Loucy (cell line): ENCODE data around the gene TPSD1.
"Not testable (repeated sequence)": the region's sequence is repeated elsewhere in the genome, so short reads cannot be mapped to it uniquely, and the experiment has no call there.

Experiments used
- H2AFZ ChIP-seq: fragments of 200-600 bp; sonication (generic); 2 replicates; pipeline ENCODE4 v1.6.0; 2016; ENCODE audit warnings: antibody characterized with exemption, mild to moderate bottlenecking, low read length, moderate library complexity
- H3F3A ChIP-seq: fragments of 200-600 bp; 2 replicates; pipeline ENCODE4 v1.6.0; 2016; ENCODE audit warnings: antibody characterized with exemption, low read depth, mild to moderate bottlenecking
- H3K27me3 ChIP-seq: fragments of 200-600 bp; sonication (generic); 2 replicates; pipeline ENCODE4 v1.6.1; 2014; ENCODE audit warnings: low read length, mild to moderate bottlenecking; ENCODE audit not compliant: insufficient read depth, poor library complexity, severe bottlenecking
- H3K36me3 ChIP-seq: fragments of 200-600 bp; sonication (generic); 2 replicates; pipeline ENCODE4 v1.6.1; 2016; ENCODE audit warnings: low read length; ENCODE audit not compliant: insufficient read depth
- H3K4me1 ChIP-seq: fragments of 200-600 bp; sonication (generic); 2 replicates; pipeline ENCODE4 v1.5.1; 2014; ENCODE audit warnings: low read length, mild to moderate bottlenecking; ENCODE audit not compliant: insufficient read depth, poor library complexity, severe bottlenecking
- H3K4me2 ChIP-seq: fragments of 200-600 bp; sonication (generic); 2 replicates; pipeline ENCODE4 v1.6.0; 2014; ENCODE audit warnings: antibody characterized with exemption, low read length, low read depth, mild to moderate bottlenecking; ENCODE audit not compliant: poor library complexity, severe bottlenecking
- H3K4me3 ChIP-seq: fragments of 200-600 bp; sonication (generic); 2 replicates; pipeline ENCODE4 v1.5.1; 2014; ENCODE audit warnings: low read length, mild to moderate bottlenecking, mixed read lengths; ENCODE audit not compliant: poor library complexity, severe bottlenecking
- H3K79me2 ChIP-seq: fragments of 200-600 bp; sonication (generic); 2 replicates; pipeline ENCODE4 v1.6.1; 2014; ENCODE audit warnings: low read length; ENCODE audit not compliant: insufficient read depth
- H3K9ac ChIP-seq: fragments of 200-600 bp; sonication (generic); 2 replicates; pipeline ENCODE4 v1.6.0; 2014; ENCODE audit warnings: mild to moderate bottlenecking, low read depth, low read length, moderate library complexity; ENCODE audit not compliant: poor library complexity, severe bottlenecking
- H3K9me2 ChIP-seq: fragments of 200-600 bp; sonication (generic); replicated peaks from 2 replicates; pipeline ENCODE4 v1.6.1; 2016; ENCODE audit warnings: low read depth, low read length, mixed read lengths
- H3K9me3 ChIP-seq: fragments of 200-600 bp; sonication (generic); 2 replicates; pipeline ENCODE4 v1.6.1; 2014; ENCODE audit warnings: mild to moderate bottlenecking, antibody characterized with exemption, low read length, low read depth; ENCODE audit not compliant: insufficient read depth
- H4K20me1 ChIP-seq: fragments of 200-600 bp; sonication (generic); 2 replicates; pipeline ENCODE4 v1.6.0; 2014; ENCODE audit warnings: antibody characterized with exemption, low read length, mild to moderate bottlenecking; ENCODE audit not compliant: insufficient read depth, poor library complexity, severe bottlenecking
- EZH2phosphoT487 ChIP-seq: fragments of 200-600 bp; IDR thresholded peaks from 2 replicates; pipeline ENCODE4 v1.6.1; 2018; ENCODE audit warnings: antibody characterized with exemption, mild to moderate bottlenecking, moderate library complexity, borderline replicate concordance
- TF ChIP-seq, protein P1 (sequence below): fragments of 200-600 bp; sonication (generic); conservative IDR thresholded peaks from 2 replicates; pipeline ENCODE4 v1.5.1; 2014; ENCODE audit warnings: mild to moderate bottlenecking, antibody characterized with exemption, low read length

Gene TPSD1

GRCh38 chr16:1255276-1256122 is at the start of gene TPSD1:
Gene TPSD1 (plus strand): TSS chr16:1256069. CDS start chr16:1256281, 212 bp downstream.
- not testable (repeated sequence) for H3K9me3 ChIP-seq, H3F3A ChIP-seq

DNA sequence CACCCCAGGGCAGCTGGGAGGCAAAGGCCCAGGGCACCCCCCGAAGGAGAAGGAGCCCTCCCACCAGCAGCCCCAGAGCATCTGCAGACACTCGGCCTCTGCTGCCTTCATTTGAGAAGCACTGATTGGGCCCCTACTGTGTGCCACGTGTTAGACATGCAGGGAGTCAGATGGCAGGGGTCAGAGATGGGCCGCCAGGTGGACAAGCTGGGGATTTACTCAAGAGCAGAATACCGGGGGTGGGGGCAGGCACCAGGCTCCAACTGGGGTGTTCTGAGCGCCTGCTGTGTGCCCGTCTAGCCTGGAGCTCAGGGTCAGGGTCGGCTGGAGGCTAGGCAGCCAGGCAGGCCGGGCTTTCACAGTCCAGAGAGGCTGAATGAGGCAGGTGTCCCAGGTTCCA is 49.5 kb upstream of the TPSD1 start:
- no peaks in the 10 kb centered on the region for H3K27me3 ChIP-seq
- no peak overlapping the region for H3K9ac ChIP-seq
- H3F3A ChIP-seq: no peaks in the 10 kb centered on the region
- H3K9me3 ChIP-seq: no peaks in the 10 kb centered on the region
- H4K20me1 ChIP-seq: no peaks in the 10 kb centered on the region
- TF ChIP-seq, protein P1, sequence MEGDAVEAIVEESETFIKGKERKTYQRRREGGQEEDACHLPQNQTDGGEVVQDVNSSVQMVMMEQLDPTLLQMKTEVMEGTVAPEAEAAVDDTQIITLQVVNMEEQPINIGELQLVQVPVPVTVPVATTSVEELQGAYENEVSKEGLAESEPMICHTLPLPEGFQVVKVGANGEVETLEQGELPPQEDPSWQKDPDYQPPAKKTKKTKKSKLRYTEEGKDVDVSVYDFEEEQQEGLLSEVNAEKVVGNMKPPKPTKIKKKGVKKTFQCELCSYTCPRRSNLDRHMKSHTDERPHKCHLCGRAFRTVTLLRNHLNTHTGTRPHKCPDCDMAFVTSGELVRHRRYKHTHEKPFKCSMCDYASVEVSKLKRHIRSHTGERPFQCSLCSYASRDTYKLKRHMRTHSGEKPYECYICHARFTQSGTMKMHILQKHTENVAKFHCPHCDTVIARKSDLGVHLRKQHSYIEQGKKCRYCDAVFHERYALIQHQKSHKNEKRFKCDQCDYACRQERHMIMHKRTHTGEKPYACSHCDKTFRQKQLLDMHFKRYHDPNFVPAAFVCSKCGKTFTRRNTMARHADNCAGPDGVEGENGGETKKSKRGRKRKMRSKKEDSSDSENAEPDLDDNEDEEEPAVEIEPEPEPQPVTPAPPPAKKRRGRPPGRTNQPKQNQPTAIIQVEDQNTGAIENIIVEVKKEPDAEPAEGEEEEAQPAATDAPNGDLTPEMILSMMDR: no peak
- no peak for TF ChIP-seq EZH2phosphoT487
- H2AFZ ChIP-seq: no peak overlapping the region
- H3K9me2 ChIP-seq: no peaks in the 10 kb centered on the region
- H3K79me2 ChIP-seq: no peaks in the 10 kb centered on the region
- no peaks in the 10 kb centered on the region for H3K4me1 ChIP-seq
- no peak overlapping the region for H3K4me2 ChIP-seq
- no peaks in the 10 kb centered on the region for H3K36me3 ChIP-seq
- H3K4me3 ChIP-seq: no peak overlapping the region

More at GRCh38 chr16:1255276-1256122, at the start of gene TPSD1:
- H3K9me2 ChIP-seq, H3K9ac ChIP-seq, H3K4me3 ChIP-seq, H3K27me3 ChIP-seq, H3K36me3 ChIP-seq, H3K4me2 ChIP-seq, H3K79me2 ChIP-seq, H3K4me1 ChIP-seq, H4K20me1 ChIP-seq, H2AFZ ChIP-seq: not testable (repeated sequence)

DNA sequence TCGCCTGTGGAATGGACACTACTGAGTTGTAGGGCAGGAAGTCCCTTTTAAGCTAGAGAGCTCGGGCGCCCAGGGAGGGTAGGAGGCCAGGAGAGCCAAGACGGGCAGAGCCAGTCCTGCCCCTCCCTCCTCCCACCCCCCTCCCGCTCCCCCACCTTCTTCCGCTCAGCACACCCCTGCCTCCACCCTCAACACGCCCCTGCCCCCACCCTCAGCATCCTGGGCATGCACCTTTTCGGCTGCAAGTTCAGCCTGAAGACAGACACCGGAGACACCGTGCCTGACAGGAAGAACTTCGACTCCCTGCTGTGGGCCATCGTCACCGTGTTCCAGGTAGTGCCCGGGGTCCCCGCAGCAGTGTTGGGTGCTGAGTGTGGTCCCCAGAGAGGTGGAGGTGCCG is 49.1 kb upstream of the TPSD1 start:
- no peaks in the 10 kb centered on the region for H3K4me1 ChIP-seq
- no peak overlapping the region for H3K4me2 ChIP-seq
- TF ChIP-seq, protein P1: no peak
- TF ChIP-seq EZH2phosphoT487: no peak
- no peaks in the 10 kb centered on the region for H4K20me1 ChIP-seq
- no peaks in the 10 kb centered on the region for H3K79me2 ChIP-seq
- no peak overlapping the region for H3K9ac ChIP-seq
- no peak overlapping the region for H3K4me3 ChIP-seq
- H3K36me3 ChIP-seq: no peaks in the 10 kb centered on the region
- H3K27me3 ChIP-seq: no peaks in the 10 kb centered on the region
- no peaks in the 10 kb centered on the region for H3F3A ChIP-seq
- H2AFZ ChIP-seq: no peak overlapping the region
- no peaks in the 10 kb centered on the region for H3K9me3 ChIP-seq
- no peaks in the 10 kb centered on the region for H3K9me2 ChIP-seq
